GM21576 (cell line): ENCODE measurements around the gene CPT1A.

Experiments used
- ATAC-seq: cut with Tn5 transposase; IDR thresholded peaks from one replicate; pipeline ENCODE4 v1.9.1; 2021; ENCODE audit warnings: mild to moderate bottlenecking, moderate library complexity; ENCODE audit not compliant: unreplicated experiment

The CPT1A gene

DNA sequence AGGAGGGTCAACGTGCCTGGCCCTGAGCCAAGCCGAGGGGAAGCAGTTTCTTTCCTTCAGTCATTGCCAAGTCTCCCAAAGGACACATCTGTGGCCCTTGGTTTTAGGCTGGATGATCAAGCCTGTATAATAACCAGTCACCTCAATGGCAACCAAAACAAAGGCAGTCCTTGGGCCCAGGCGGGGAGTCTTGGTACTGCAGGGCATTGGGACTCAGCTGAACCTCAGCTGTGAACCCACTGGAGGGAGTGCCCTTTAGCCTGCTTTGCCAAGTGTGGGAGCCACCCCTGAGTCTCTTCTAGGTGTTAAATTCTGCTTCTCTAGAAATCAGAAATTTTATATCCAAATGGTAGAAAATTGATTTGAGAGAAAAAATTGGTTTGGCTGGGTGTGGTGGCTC is 36.9 kb downstream of the CPT1A start:
- no peak for ATAC-seq

DNA sequence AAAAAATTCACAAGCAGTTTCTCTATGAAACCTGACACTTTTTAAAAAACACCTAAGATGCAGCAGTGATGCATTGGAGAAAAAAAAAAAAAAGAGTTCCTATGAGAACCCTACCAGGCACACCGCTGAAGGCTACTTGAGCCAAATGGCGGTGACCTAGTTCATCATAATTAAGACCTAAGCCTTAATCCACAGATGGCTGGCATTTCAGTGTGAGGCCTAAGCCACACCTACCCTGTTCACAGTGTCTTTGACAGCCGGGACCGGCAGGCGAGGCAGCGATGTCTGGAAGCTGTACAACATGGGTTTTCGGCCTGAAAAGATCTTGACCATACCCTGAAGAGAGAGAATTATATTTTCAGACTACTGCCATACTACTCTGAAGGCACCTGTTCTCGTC is 38.0 kb downstream of the CPT1A start:
- no peak for ATAC-seq

DNA sequence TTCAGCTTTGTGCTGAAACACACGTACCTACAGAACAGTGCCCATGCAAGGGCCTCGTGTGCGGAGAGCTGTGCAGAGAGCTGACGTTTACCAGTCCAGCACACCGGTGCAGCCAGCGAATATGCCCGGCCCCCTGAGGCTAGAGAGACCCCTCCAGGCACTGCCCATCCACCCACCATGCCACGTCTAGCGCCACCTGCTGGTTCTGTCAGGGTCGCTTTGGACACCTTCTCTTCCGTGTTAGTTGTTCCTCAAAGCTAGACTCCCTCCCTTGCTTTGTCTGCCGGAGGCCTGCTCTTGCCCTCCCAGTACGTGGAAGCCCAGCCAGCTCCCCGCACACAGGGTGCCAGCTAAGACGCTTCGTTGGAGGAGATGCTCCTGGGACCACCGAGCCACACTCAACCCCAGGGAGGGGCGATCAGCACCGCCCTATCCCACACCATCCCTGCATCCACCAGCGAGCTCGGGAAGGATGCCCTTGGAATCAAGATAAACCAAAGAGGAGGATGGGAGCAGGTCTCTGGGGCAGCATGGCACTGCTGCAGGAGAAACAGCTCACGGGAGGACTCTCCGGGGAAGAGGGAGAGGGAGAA is 43.4 kb downstream of the CPT1A start:
- ATAC-seq = no peak

DNA sequence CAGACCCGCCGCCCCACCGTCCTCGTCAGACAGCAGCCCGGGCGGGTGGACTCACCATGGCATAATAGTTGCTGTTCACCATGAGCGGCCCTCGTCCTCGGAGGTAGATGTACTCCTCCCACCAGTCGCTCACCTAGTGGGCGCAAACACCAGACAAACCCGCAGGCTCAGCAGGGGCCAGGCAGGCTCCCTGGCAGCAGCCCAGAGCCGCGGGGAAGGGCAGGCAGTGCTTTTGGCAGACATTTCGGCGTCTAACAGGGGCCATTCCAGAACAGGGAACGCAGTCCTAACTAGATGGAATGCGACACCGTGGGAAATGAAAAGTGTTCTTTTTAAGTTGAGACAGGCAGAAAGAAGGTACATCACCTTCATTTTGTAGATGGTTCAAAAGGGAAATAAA is 44.9 kb downstream of the CPT1A start:
- ATAC-seq = no peak

DNA sequence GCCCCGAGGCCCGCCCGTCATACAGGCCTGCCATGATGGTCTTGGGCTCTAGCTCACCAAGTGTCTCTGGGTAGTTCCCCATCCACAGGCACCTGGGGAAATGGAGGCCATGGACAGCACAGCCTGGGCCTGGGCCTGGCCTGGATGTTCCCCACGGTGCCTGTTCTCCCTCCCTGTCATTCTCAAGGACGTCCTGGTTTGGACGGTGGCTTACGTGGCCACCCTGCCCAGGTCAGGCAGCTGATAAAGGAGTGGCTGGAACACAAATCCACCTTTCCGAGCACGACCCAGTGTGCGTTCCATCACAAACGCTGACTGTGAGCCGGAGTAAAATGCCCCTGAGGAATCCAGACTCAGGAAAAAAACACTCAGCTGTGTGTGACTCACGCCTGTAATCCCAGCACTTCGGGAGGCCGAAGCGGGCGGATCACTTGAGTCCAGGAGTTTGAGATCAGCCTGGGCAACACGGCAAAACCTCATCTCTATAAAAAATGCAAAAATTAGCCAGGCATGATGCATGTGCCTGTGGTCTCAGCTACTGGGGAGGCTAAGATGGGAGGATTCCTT is 49.2 kb downstream of the CPT1A start:
- no peak for ATAC-seq

DNA sequence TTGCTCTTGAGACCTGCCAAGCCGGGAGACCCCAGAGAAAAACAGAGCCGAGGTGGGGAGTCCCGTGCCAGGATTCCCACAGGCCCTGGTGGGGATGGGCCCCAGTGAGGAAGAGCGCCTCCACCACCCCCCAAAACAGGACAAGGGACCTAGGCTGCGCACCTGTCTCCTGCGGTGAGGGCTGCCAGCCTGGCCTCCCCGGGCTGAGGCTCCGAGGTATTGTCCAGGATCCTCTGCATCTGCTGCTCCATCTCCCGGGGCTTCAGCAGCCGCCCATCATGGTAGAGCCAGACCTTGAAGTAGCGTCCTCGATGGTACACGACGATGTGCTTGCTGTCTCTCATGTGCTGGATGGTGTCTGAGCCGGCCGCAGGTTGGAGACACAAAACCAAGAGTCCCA is 57.1 kb downstream of the CPT1A start:
- ATAC-seq = no peak

DNA sequence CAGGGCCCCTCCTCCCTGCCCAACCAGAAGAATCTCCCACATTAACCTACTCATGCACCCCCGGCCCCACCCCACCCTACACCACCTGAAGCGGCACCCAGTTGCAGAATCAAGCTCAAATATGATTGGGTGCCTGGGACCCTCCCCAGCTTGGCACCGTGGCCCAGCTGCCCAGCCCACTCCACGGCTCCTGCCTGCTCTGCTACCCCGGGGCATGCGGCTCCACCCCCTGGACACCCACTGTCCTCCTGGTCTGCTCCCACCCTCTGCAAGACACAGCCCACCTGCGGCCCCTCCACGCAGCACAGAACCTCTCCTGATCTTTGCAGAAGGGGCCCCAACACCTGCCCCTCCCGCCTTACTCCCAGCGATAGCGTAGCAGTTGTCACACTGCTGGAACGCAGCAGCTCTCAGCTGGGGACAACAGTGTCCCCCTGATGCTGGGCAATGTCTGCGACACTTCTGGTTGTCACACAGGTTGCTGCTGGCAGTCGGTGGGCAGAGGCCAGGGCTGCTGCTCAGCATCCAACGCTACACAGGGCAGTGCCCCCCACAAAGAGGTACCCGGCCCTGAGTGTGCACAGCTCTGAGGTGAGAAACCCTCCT is 58.4 kb downstream of the CPT1A start:
- ATAC-seq = no peak

DNA sequence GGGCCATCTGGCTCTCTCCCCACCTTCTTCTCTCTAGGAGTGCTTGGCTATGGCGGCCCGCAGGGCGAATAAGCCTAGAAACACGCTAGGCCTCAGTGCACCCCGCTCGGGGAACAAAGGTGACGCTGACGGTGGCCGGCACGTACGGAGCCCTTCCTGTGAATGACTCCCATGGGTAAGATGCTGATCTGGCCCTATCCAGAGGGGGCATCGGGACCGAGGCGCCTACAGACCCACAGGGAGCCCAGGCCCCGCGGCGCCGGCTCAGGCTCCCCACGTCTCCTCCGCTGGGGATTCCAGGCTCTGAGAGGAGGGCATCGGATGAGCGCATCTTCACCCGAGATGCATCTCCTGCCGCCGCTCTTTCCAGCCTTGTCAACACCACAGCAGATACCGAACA is 59.0 kb downstream of the CPT1A start:
- no peak for ATAC-seq

DNA sequence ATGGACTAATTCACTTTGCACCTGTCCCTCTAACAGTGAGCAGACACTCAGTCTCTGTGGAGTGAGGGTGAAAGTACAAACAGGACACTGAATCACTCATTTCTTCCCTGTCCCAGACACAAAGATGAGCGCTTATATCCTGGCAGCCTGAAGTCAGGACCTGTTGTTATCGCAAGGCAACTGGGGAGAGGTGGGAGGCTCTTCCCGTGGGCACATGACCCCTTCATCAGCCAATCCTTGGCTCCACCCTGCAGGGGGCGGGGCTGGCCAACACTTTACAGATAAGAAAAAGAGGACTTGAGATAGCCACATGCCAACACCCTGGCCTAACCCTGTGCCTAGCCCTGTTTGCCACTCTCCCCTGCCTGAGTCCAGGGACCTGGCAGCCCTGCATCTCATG is 60.9 kb downstream of the CPT1A start:
- no peak for ATAC-seq

DNA sequence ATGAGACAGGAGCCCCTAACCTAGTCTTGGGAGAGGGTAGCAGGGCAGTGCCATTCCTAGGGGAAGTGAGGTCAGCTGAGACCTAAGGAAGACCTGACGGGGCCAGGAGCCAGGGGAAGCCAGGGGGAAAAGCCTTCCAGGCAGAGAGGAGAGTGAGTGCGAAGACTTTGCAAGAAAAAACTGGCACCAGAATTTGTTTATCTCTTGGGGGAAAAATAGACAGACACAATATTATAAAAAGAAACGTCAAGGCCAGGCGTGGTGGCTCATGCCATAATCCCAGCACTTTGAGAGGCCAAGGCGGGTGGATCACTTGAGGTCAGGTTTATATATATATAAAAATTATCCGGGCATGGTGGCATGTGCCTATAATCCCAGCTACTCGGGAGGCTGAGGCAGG is 63.5 kb downstream of the CPT1A start:
- ATAC-seq = no peak

DNA sequence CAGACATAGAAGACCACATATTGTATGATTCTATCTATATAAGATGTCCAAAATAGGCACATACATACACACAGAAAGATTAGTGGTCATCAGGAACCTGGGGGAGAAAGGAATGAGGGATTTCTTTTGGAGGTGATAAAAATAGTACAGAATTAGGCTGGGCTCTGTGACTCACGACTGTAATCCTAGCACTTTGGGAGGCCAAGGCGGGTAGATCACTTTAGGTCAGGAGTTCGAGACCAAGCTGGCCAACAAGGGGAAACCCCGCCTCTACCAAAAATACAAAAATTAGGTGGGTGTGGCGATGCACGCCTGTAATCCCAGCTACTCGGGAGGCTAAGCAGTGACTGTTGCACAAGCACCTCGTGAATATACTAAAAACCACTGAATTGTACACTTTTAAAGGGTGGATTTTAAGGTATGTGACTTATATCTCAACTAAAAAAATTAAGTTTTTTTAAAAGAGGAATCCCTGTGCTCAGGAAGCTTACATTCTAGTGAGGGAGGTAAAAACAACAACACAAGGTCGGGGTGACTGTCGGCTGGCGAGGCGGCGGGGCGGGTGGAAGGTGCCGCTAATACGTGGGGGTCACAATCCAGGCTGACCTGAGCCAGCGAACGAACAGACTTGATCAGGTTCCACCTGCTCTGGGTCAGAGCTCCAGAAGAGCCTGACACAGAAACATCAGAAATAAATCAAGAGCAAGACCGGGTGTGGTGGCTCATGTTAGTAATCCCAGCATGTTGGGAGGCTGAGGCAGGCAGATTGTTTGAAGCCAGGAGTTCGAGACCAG is 65.1 kb downstream of the CPT1A start:
- ATAC-seq = no peak

DNA sequence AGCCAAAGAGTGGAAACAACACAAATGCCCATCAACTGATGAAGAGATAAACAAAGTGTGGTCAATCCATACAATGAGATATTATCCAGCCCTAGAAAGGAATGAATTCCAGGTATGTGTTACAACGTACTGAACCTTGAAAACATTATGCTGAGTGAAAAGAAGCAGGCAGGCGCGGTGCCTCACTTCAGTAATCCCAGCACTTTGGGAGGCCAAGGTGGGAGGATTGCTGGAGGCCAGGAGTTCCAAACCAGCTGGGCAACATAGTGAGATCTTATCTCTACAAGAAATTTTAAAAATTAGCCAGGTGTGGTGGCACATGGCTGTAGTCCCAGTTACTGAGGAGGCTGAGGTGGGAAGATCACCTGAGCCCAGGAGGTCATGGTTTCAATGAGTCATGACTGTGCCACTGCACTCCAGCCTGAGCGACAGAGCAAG is 65.7 kb downstream of the CPT1A start:
- ATAC-seq = no peak

DNA sequence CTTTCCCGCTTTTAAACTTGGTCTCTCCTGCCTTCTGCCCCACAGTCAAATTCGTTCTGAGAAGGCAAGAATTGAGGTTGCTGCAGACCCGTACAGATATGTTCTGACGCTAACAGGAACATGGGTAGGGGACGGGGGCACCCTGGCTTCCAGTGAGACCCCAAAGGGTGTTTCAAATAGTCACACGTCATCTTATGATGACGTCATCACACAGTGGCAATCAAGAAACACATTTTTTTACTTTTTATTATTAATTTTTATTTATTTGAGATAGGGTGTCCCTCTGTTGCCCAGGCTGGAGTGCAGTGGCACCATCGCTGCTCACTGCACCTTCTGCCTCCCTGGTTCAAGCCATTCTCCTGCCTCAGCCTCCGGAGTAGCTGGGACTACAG is 67.5 kb downstream of the CPT1A start:
- ATAC-seq = no peak

DNA sequence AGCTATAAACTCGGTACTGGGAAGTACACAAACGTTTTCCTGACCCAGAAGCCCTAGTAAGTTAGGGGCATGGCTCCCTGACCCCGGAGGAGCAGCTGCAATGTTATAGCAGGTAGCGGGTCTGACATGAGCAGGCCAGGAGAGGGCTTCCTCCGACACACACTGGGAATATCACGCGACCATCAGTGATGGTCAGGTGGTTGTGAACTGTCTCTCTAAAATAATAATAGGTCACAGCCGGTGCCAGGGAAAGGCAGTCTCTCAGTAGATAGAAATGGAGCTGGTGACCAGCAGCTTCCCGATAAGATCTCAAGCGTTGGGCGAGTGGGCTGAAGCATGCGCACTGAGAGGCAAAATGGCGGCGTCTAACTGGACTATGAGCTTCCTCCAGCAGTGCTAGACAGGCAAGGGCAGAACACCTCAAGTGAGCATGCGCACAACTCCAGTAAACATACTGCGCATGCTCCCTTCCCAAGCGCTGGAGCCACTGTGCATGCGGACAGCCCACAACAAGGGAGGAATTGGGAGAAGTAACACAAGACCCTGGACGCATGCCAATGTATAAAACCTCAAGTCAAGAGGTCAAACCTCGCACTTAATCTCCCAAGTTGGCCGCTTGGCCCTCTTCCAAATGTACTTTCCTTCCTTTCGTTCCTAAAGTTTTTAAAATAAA is 68.1 kb downstream of the CPT1A start:
- no peak for ATAC-seq

DNA sequence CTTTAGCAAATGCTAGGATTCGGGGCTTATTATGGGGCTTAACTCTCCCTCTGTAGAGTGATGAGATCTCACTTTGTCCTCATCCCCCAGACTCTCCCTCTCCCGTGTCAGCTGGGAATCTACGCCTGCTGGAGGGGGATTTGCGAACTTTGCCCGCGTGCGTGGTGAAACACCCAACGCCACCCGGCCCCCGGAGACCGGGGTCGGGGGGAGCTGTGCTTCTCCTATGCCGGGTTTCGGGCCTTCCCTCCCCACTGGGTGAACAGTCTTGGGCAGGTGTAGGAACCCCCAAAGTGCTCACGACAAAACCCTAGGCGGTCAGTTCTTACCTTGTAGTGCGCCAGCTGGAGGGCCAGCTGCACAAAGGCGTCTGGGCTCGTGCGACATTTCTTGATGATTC is 68.8 kb downstream of the CPT1A start:
- ATAC-seq = no peak

DNA sequence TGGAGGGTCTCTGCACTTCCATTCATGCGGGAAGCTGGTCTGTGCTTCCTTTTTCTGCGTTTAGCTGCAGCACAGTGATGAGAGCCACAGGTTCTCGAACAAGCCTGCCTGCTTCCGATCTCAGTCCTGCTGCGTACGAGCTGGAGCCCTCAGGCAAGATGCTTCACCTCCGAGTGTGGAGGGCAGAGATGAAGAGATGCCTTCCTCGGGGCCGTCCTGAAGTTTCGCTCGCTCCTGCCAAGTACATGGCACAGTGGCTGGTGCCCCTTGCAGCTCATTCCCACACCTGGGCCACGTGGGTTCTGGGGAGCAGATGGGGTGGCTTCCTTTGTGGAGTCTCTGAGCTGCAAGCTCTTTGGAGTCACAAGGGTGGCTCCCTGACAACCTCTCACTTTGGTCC is 70.9 kb downstream of the CPT1A start:
- ATAC-seq = no peak

DNA sequence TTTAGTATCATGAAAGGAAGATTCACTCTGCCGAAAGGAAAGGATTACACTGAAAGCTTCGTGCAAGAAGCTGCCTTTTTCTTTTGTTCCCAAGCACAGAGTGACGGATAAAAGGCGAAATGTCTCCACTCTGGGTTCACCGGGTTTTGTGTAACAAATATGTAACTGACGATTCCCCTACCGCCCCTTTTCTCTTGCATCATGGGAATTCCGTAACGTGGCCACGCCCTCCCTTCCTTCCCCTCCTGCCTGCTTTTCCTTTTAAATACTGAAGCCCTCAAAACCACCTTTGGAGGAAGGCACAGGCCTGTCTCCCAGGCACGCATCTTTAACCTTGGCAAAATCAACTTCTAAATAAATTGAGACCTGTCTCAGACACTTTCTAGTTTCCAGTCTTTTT is 74.0 kb downstream of the CPT1A start:
- ATAC-seq = no peak

DNA sequence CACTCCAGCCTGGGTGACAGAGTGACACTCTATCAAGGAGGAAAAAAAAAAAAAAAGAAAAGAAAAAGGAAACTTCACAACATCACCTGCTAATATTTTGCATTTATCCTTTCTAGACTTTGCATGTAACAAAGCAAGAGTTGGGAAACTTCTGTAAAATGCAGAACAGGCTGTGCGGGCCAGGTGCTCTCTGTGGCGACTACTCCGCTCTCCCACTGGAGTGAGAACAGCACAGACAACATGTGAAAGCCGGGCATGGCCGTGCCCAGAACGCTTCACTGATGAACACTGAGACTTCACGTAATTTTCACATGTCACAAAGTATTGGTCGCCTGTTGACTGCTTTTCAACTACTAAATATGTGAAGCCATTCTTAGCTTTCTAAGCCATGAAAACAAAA is 74.9 kb downstream of the CPT1A start:
- ATAC-seq = no peak

DNA sequence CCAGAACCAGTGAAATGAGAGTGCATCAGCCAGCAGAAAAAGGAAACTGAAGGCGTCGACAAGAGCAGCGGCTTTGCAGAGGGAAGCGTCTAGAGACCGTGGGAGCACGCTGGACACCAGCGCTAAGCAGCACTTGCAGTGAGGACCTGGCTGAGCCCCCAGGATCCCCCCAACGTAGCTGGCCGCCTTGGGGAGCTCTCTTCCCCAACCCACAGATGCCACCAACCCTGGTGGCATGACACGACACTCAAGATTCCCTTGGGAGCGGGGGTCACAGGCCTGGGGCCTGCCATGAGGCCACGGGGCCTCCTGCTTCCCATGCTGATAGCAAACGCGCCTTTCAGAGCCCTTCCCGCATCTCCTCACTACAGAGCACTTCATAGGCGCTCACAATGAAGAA is 77.0 kb downstream of the CPT1A start:
- no peak for ATAC-seq

DNA sequence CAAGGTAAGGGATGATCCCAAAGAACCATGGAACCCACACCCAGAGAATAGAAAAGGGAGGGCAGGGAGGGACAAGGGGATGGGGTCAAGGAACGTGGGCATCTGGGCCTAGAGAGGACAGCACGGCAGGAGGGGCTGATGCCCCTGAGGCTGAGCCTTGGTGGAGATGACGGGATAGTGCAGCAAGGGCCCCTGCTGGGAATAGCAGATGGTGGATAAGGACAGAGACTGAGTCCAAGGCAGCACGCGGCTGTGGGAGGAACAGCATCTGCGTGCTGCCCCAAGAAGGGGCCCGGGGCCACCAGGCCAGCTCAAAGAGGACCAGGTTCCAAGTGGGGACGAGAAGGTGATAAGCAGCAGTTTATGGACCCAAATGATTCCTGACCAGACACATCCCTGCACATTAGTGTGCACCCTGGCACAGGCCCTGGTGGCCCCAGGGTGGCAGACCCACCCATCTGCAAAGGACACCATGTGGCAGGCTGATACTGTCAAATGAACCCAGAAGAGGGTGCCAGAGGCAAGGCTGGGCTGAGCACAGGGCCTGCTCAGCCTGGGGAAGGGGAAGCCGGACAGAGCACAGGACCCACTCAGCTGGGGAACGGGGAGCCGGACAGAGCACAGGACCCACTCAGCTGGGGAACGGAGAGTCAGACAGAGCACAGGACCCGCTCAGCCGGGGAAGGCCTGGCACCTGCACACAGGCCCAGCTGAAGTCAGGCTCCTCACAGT is 77.6 kb downstream of the CPT1A start:
- ATAC-seq = no peak

DNA sequence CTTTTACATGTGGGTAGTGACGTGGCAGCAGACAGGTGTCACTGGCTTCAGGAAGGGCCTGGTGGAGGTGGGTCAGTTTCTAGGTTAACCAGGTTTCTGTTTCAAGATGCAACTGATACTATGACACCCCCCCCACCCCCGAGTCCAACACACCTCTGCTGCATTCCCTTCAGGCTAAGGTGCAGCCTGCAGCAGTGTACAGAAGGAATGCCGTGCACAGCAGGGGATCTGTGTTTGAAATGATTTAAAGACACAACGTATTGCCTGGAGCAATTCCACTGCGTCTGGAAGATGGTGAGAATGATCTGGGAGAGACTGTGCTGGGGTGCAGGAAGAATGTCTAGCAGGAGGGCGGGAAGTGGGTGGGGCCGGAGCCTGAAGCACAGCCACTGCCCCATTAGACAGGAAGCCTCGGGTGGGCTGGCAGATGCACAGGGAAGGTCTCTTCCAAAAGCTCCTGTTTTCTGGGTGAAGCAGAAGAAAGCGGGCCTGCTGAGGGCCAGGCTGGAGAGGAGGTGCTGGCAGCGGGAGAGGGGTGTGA is 78.5 kb downstream of the CPT1A start:
- no peak for ATAC-seq
